ENCODE measurements around the gene MEGF10. TPM values are rescaled to one million over a fixed set of nuclear protein-coding genes. Genes with fewer than 3 reads are reported as not detected.
"Not testable (repeated sequence)": the region's sequence is repeated elsewhere in the genome, so short reads cannot be mapped to it uniquely, and the experiment has no call there.

MEGF10 gene
- 8.7 TPM for total RNA-seq
- 0.43 TPM for polyA plus RNA-seq

DNA sequence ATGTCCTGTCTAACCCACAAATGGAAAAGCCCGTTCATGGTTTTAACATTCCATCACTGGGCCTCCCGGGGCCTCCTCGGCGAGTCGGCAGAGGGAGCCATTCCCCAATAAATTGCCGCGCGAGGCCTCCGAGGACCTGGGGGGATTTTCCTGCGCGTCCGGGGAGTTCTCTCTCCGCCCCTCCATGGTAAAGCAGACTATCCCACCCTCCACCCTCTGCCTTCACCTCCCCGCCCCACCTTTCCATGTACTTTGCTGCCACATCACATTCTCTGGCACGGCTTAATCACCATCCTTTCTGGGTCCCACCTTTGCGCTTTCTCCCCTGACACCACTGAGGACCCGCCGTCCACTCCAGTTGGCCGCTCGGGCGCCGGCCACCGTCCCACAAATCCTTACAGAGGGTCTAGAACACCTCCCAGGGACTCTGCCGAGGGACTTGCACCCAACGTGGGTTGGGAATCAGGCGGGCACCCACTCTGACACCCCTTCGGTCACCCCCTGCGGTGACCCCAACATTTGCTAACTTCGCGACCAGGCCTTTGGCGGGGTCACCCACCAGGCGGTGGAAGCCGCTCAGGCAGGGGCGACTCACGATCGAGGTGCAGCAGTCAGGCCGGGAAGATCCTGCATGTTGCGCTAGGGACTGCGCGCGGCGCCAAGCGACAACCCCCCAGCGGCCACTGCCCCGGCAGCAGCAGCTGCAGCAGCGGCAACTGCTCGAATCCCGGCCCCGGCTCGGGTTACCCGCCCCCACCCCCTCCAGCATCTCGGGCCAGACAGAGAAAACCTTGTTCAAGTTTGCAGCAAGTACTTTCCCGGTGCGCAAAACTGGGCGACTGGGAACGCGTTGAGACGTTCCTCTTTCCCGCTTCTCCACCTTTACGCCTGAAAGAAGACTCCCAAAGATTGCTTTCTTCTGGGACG lies at the start of gene MEGF10:
MEGF10 (plus strand) TSS at position 778 of the 927 bp plus-strand sequence. CDS start 40,513 bp downstream, outside the sequence.
- WGBS, result under 1% methylated on average over 61 of the region's 61 CpGs
- H3K27ac ChIP-seq (ENCODE audit: low read depth), result no peak within 1 kb of the TSS
- H3K4me1 ChIP-seq (ENCODE audit: insufficient read depth), result no peaks in the 10 kb centered on the region
- no peaks in the 10 kb centered on the region for H3K36me3 ChIP-seq (ENCODE audit: insufficient read depth)
- no peak for DNase-seq (ENCODE audit: extremely low spot score)
- H3K4me3 ChIP-seq (ENCODE audit: low read depth, low read length), result no peak within 1 kb of the TSS

DNA sequence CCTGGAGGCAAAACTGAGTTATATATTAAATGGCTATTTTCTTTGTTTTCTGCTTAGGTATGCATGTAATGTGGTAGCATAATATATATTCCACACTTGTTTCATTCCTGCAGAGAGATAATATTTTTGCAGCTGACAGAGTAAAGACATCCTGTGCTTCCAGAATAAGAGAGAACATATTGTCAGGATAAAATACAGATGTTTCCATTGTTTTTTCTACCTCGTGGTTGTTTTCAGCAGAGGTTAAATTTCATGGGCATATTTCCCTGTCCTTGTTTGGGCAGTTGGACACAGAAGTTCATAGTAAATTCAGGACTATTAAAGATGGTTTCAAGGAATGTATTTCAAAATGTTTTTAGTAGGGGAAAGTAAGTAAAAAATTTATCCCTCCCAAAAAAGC lies 47.6 kb upstream of the MEGF10 start:
- no peak for DNase-seq (ENCODE audit: extremely low spot score)
- H3K4me1 ChIP-seq (ENCODE audit: insufficient read depth), result no peaks in the 10 kb centered on the region
- WGBS, result 13% methylated on average over 1 of the region's 1 CpG
- H3K4me3 ChIP-seq (ENCODE audit: low read depth, low read length), result no peak overlapping the region
- H3K27ac ChIP-seq (ENCODE audit: low read depth), result no peak overlapping the region
- no peaks in the 10 kb centered on the region for H3K36me3 ChIP-seq (ENCODE audit: insufficient read depth)

DNA sequence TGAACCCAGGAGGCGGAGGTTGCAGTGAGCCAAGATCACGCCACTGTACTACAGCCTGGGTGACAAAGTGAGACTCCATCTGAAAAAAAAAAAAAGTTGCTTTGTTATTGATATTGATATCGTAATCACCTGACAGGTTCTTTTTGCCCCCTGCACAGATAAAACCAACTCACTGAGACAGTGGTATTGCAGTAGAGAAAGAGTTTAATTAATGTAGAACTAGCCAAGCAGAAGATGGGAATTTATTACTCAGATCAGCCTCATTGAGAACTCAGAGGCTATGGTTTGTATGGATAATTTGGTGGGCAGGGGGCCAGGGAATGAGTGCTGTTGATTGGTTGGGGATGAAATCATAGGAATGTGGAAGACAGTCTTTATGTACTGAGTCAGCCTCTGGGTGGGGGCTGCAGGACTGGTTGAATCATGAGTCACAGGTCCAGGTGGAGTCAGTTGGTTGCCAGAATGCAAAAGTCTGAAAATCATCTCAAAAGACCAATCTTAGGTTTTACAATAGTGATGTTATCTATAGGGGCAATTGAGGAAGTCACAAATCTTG lies 35.8 kb upstream of the MEGF10 start:
- no peak overlapping the region for H3K4me3 ChIP-seq (ENCODE audit: low read depth, low read length)
- H3K27ac ChIP-seq (ENCODE audit: low read depth), result no peak overlapping the region
- no peak for DNase-seq (ENCODE audit: extremely low spot score)
- H3K36me3 ChIP-seq (ENCODE audit: insufficient read depth), result no peaks in the 10 kb centered on the region
- H3K4me1 ChIP-seq (ENCODE audit: insufficient read depth), result no peaks in the 10 kb centered on the region
- 97% methylated on average over 3 of the region's 3 CpGs for WGBS

DNA sequence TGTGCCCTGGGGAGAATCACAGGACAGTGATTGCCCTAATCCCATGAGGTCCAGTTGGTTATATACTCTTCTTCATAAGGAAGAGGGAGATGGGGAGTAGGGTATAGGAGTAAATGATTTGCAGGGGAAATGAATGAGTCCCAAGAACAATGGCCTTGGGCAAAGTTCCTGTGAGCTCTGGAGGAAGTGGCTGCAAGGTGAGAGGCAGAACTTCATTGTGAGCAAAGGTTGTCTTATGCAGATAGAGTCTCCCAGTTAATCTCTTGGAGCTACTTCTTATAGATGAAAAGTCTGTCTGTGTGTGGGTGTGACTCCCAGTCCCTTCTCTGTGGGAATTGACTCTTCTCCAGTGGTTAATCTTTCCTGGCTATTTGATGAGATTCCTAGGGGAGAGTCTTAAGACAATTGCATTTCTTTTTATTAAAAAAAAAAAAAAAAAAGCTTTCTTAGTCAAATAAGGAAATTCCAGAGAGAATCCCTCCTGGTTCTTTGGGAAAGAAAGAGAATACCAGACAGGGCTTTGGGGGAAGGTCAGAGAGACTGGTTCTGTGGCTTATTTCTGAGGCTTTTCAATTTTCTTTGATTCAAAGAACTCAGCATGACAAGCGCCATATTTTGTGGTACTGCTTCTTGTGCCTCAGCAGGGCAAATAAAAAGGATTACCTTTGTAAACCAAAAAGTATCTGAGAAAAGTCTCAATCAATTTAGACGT lies 33.6 kb upstream of the MEGF10 start:
- H3K27ac ChIP-seq (ENCODE audit: low read depth), result no peak overlapping the region
- H3K4me1 ChIP-seq (ENCODE audit: insufficient read depth), result no peaks in the 10 kb centered on the region
- no peak overlapping the region for H3K4me3 ChIP-seq (ENCODE audit: low read depth, low read length)
- 77% methylated on average over 2 of the region's 2 CpGs for WGBS
- no peak for DNase-seq (ENCODE audit: extremely low spot score)
- H3K36me3 ChIP-seq (ENCODE audit: insufficient read depth), result no peaks in the 10 kb centered on the region

DNA sequence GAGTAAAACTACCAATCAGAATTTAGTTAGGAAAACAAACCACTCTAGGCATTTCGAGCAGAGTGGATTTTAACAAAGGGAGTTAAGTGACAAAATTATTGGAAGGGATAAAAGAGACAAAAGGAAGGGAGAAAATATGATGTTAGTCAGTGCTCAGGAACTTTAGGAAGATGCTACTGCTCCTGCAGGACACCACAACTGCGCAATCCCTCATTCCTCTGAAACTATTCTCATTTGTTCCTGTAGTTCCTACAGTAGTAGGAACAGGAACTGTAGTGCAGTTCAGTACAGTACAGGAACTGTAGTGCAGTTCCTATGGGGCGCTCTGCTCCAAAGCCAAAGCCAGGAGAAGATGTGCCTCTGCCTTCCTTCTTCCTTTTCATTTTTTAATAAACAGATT lies 29.9 kb upstream of the MEGF10 start:
- Histone ChIP-seq H3K36me3 (ENCODE audit: insufficient read depth) (no peaks in the 10 kb centered on the region), H3K4me3 (ENCODE audit: low read depth, low read length) (no peak overlapping the region)
- DNase-seq (ENCODE audit: extremely low spot score), result no peak

DNA sequence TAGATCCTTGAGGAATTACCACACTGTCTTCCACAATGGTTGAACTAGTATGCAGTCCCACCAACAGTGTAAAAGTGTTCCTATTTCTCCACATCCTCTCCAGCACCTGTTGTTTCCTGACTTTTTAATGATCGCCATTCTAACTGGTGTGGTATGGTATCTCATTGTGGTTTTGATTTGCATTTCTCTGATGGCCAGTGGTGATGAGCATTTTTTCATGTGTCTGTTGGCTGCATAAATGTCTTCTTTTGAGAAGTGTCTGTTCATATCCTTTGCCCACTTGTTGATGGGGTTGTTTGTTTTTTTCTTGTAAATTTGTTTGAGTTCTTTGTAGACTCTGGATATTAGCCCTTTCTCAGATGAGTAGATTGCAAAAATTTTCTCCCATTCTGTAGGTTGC lies 25.1 kb upstream of the MEGF10 start:
- not testable (repeated sequence) for H3K36me3 ChIP-seq (ENCODE audit: insufficient read depth); DNase-seq (ENCODE audit: extremely low spot score); H3K4me3 ChIP-seq (ENCODE audit: low read depth, low read length); H3K27ac ChIP-seq (ENCODE audit: low read depth); H3K4me1 ChIP-seq (ENCODE audit: insufficient read depth)
- whole genome bisulfite sequencing, result 100% methylated on average over 1 of the region's 1 CpG

More for the DNA sequence above, 29.9 kb upstream of the MEGF10 start:
- Histone ChIP-seq H3K27ac (ENCODE audit: low read depth) (no peak overlapping the region), H3K4me1 (ENCODE audit: insufficient read depth) (no peaks in the 10 kb centered on the region)
- WGBS, result 86% methylated on average over 3 of the region's 3 CpGs

DNA sequence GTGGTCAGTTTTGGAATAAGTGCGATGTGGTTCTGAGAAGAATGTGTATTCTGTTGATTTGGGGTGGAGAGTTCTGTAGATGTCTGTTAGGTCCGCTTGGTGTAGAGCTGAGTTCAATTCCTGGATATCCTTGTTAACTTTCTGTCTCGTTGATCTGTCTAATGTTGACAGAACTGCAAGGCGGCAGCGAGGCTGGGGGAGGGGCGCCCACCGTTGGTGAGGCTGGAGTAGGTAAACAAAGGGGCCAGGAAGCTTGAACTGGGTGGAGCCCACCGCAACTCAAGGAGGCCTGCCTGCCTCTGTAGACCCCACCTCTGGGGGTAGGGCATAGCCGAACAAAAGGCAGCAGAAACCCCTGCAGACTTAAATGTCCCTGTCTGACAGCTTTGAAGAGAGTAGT lies 22.3 kb upstream of the MEGF10 start:
- not testable (repeated sequence) for DNase-seq (ENCODE audit: extremely low spot score); H3K4me3 ChIP-seq (ENCODE audit: low read depth, low read length); H3K36me3 ChIP-seq (ENCODE audit: insufficient read depth); H3K4me1 ChIP-seq (ENCODE audit: insufficient read depth); H3K27ac ChIP-seq (ENCODE audit: low read depth)
- WGBS, result 44% methylated on average over 9 of the region's 9 CpGs

DNA sequence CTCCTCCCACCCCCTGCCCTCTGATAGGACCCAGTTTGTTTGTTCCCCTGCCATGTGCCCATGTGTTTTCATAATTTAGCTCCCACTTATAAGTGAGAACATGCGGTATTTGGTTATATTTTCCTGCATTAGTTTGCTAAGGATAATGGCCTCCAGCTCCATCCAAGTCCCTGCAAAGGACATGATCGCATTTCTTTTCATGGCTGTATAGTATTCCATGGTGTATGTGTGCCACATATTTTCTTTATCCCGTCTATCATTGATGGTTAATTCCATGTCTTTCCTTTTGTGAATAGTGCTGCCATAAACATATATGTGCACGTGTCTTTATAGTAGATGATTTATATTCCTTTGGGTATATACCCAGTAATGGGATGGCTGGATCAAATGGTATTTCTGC lies 19.9 kb upstream of the MEGF10 start:
- H3K36me3 ChIP-seq (ENCODE audit: insufficient read depth); DNase-seq (ENCODE audit: extremely low spot score); H3K27ac ChIP-seq (ENCODE audit: low read depth); H3K4me1 ChIP-seq (ENCODE audit: insufficient read depth); H3K4me3 ChIP-seq (ENCODE audit: low read depth, low read length): not testable (repeated sequence)
- 96% methylated on average over 4 of the region's 4 CpGs for WGBS

DNA sequence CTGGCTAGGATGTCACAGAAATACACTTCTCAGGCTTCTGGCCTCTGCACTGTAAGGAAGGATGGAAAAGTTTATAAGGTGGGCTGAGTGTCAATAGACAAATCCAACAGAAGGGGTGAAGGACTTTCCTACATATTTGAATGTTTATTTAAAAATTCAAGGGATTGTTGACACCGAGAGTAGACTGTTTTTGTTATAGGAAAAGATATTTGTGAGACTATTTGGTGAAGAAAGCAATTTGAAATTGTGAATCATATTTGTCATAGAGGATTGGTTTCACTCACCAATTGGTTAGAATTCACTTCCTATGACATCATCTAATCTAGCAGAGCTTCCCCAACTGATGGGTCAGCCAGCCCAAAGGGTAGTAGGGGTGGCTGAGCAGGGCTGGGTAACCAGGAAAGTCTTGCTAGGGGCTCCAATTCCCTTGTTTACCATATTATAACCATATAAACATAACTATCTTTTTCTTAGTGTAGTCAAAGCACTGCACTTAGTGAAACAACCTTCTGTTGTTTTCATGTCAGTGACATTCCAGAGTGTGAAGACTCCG lies 14.9 kb upstream of the MEGF10 start:
- Histone ChIP-seq H3K4me1 (ENCODE audit: insufficient read depth) (no peaks in the 10 kb centered on the region), H3K27ac (ENCODE audit: low read depth) (no peak overlapping the region), H3K36me3 (ENCODE audit: insufficient read depth) (no peaks in the 10 kb centered on the region), H3K4me3 (ENCODE audit: low read depth, low read length) (no peak overlapping the region)
- WGBS, result 72% methylated on average over 2 of the region's 2 CpGs
- no peak for DNase-seq (ENCODE audit: extremely low spot score)

DNA sequence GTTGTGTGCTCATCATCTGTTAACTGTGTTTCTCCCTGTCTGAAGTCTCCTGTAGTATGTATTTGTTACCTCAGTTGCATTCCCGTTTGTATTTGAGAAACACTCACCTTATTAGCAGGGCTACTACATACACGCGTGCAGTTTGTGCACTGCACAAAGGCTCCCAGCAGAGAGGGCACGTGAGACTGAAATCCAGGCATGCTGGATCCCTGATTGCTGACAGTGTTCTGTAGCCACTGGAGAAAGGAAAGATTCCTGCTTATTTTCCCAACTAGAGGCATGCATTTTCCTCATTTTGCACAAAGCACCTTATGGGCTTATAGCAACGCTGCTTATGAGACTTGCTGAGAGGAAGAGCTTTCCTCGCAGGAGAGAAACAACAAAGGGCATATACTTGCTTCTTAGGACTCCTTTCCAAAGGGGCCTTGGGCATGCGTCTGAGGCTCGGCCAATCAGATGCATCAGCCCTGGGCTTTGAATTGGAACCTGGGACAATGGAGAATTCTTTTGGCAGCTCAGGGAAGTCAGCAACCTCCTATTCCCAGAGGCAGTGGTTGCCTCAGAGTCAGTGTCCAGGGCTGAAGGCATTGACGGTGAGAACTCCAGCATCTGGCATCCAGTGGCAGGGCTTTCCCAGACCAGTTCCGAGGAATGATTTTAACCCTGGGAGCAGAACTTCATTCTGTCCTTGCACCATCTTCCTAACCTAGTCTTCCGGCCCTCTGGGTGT lies 9.9 kb upstream of the MEGF10 start:
- 75% methylated on average over 11 of the region's 11 CpGs for WGBS
- DNase-seq (ENCODE audit: extremely low spot score), result no peak
- Histone ChIP-seq H3K36me3 (ENCODE audit: insufficient read depth) (no peaks in the 10 kb centered on the region), H3K4me1 (ENCODE audit: insufficient read depth) (no peaks in the 10 kb centered on the region), H3K4me3 (ENCODE audit: low read depth, low read length) (no peak overlapping the region), H3K27ac (ENCODE audit: low read depth) (no peak overlapping the region)

DNA sequence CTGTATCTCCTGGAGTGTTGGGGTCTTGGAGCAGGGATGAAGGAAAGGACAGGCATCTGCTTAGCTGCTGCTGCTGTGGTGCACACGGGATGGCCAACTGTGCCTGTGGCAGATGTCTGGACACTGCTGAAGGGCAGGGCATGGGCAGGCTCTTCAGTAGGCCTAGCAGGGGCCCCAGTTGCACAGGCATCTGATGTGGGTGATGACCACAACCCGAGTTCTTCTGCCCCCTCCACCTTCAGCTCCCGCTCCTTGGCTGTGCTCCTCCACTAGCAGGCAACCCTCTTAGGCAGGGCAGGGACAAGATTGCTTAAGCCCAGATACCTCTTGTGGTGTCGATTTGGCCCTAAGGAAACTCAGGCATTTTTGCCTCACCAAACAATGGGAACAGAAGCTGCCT lies 9.0 kb upstream of the MEGF10 start:
- Histone ChIP-seq H3K4me1 (ENCODE audit: insufficient read depth) (no peaks in the 10 kb centered on the region), H3K36me3 (ENCODE audit: insufficient read depth) (no peaks in the 10 kb centered on the region), H3K4me3 (ENCODE audit: low read depth, low read length) (no peak overlapping the region), H3K27ac (ENCODE audit: low read depth) (no peak overlapping the region)
- no peak for DNase-seq (ENCODE audit: extremely low spot score)
- WGBS, result 85% methylated on average over 4 of the region's 4 CpGs

DNA sequence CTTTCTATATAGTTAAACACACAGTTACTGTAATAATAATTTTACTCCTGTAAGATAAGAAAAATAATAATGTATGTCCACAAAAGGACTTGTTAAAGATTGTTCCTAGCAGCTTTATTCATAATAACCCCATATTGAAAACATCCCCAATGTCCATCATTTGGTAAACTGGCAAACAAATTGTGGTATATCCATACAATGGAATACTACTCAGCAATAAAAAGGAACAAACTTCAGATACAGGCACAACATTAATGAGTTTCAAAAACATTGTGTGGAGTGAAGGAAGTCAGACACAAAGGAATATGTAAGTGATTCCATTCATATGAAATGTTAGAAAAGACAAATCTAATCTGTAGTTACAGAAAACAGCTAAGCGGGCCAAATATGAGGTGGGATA lies 1.9 kb upstream of the MEGF10 start:
- 97% methylated on average over 1 of the region's 1 CpG for WGBS
- H3K36me3 ChIP-seq (ENCODE audit: insufficient read depth), result no peaks in the 10 kb centered on the region
- H3K4me1 ChIP-seq (ENCODE audit: insufficient read depth), result no peaks in the 10 kb centered on the region
- DNase-seq (ENCODE audit: extremely low spot score), result no peak
- no peak overlapping the region for H3K27ac ChIP-seq (ENCODE audit: low read depth)
- H3K4me3 ChIP-seq (ENCODE audit: low read depth, low read length), result no peak overlapping the region
